CD8-positive, alpha-beta memory T cell (primary cell): ENCODE data around the gene NUP50. TPM values are rescaled to one million over a fixed set of nuclear protein-coding genes. Genes with fewer than 3 reads are reported as not detected.

Source experiments
- CTCF ChIA-PET: fragments of 350-600 bp; sonication (Branson Sonifier 250); formaldehyde crosslinking; loops from one replicate; lab custom pipeline; 2021; ENCODE audit warnings: antibody characterized with exemption; lab: Charles Lee
- POLR2A ChIA-PET: fragments of 350-600 bp; sonication (Branson Sonifier 250); formaldehyde crosslinking; loops from one replicate; lab custom pipeline; 2021; ENCODE audit warnings: antibody characterized with exemption; lab: Charles Lee
- DNase-seq, 5 donors: peaks; one replicate each; pipeline versions ENCODE4 v3.0.0 to v3.0.0-alpha.2; 2020 to 2022; ENCODE audit warnings: mixed read lengths in 1 of 5
- H3K27ac ChIP-seq: one replicate; pipeline ENCODE4 v1.7.0; 2013; ENCODE audit warnings: low read depth, mild to moderate bottlenecking, low read length, moderate library complexity
- H3K27me3 ChIP-seq: 2 replicates; pipeline ENCODE4 v1.7.0; 2013; ENCODE audit warnings: low read length, mild to moderate bottlenecking; ENCODE audit not compliant: insufficient read depth, poor library complexity, severe bottlenecking
- H3K36me3 ChIP-seq: 2 replicates; pipeline ENCODE4 v1.7.0; 2013; ENCODE audit warnings: mild to moderate bottlenecking, low read length, moderate library complexity; ENCODE audit not compliant: insufficient read depth
- H3K4me1 ChIP-seq: 2 replicates; pipeline ENCODE4 v1.7.0; 2013; ENCODE audit warnings: mild to moderate bottlenecking, low read length, moderate library complexity; ENCODE audit not compliant: insufficient read depth
- H3K4me3 ChIP-seq: 2 replicates; pipeline ENCODE4 v1.7.0; 2013; ENCODE audit warnings: mild to moderate bottlenecking, low read length
- H3K9me3 ChIP-seq: 2 replicates; pipeline ENCODE4 v1.7.0; 2013; ENCODE audit warnings: mild to moderate bottlenecking, low read length
- H3K27ac Mint-ChIP-seq, 8 donors: one replicate each; pipeline ENCODE4 v1.8.0; 2020 to 2021; ENCODE audit warnings: mixed read lengths in 8 of 8, mild to moderate bottlenecking in 6 of 8, inconsistent platforms in 3 of 8, moderate library complexity in 3 of 8
- H3K27me3 Mint-ChIP-seq, 2 donors: one replicate each; pipeline ENCODE4 v1.8.0; 2020 to 2021; ENCODE audit warnings: mixed read lengths in 2 of 2, mild to moderate bottlenecking in 1 of 2, moderate library complexity in 1 of 2
- H3K36me3 Mint-ChIP-seq, 3 donors: one replicate each; pipeline ENCODE4 v1.8.0; 2020 to 2021; ENCODE audit warnings: mixed read lengths in 3 of 3, inconsistent platforms in 1 of 3, mild to moderate bottlenecking in 1 of 3
- H3K4me1 Mint-ChIP-seq, 3 donors: one replicate each; pipeline ENCODE4 v1.8.0; 2020 to 2021; ENCODE audit warnings: mixed read lengths in 3 of 3, inconsistent platforms in 1 of 3, mild to moderate bottlenecking in 1 of 3
- H3K4me3 Mint-ChIP-seq, 7 donors: one replicate each; pipeline ENCODE4 v1.8.0; 2020 to 2021; ENCODE audit warnings: mixed read lengths in 7 of 7, mild to moderate bottlenecking in 6 of 7, moderate library complexity in 4 of 7, inconsistent platforms in 2 of 7
- H3K9me3 Mint-ChIP-seq, 5 donors: one replicate each; pipeline ENCODE4 v1.8.0; 2020 to 2022; ENCODE audit warnings: mixed read lengths in 5 of 5, mild to moderate bottlenecking in 3 of 5, moderate library complexity in 2 of 5, inconsistent platforms in 1 of 5
- polyA plus RNA-seq: library from polyadenylated mRNA; unstranded; fragments of 300-500 nt; fragmentation: Illumina TruSeq; gene quantifications from one replicate; pipeline ENCODE4 v1.2.3, GENCODE V29; 2021
- total RNA-seq, 2 experiments: library from RNA; stranded (reverse); gene quantifications; one replicate each; pipeline ENCODE4 v1.2.3, GENCODE V29; 2021

The NUP50 gene
- total and polyA plus RNA-seq, 3 experiments from 2014 or later: 63.4 to 172 (median 170) TPM

DNA sequence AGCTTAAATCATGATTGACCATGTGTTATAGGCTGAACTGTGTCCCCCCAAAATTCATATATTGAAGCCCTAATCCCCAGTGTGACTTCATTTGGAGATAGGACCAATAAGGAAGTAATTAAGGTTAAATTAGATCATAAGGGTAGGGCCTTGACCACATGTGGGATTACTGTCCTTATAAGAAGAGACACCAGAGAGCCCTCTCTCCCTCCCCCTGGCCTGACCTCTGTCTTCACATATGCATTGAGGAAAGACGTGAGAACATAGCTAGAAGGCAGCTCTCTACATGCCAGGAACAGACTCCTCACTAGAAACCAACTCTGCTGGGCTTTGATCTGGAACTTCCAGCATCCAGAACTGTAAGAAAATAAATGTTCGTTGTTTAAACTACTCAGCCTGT lies 13.6 kb upstream of the NUP50 start:
- Mint-ChIP-seq H3K9me3 (no peaks in the 10 kb centered on the region), H3K4me1 (peaks cover 2 to 12% (median 2%) of the 10 kb centered on the region in 3 donors), H3K27ac (peak overlapping the region in 2 of 8 donors; percentile 3 to 25), H3K27me3 (no peaks in the 10 kb centered on the region), H3K4me3 (no peak overlapping the region), H3K36me3 (peaks cover 0 to 39% (median 17%) of the 10 kb centered on the region in 3 donors)
- no peak for DNase-seq
- Histone ChIP-seq H3K27me3 (no peaks in the 10 kb centered on the region), H3K36me3 (no peaks in the 10 kb centered on the region), H3K4me1 (no peaks in the 10 kb centered on the region), H3K27ac (no peak overlapping the region), H3K4me3 (no peak overlapping the region), H3K9me3 (no peaks in the 10 kb centered on the region)
- ChIA-PET CTCF (no interaction called here), POLR2A (no interaction called here)

DNA sequence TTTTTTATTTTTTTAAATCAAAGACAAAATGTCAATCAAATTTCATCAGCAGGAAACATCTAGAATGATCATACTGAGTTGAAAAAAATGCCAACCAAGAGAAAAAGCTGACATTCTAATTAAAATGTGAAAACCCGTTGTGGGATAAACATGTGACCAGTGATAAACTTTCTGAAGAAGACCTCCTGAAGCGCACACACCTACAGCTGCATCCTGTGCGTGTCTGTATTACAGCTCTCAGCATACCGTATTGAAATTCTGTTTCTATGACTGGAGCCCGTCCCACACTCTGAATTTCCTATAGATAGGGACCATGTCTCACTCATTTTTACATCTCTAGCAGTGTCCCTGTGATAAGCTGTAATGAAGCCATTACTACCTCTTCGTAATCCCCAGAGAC lies 12.2 kb upstream of the NUP50 start:
- no peaks in the 10 kb centered on the region for H3K4me1 ChIP-seq
- Mint-ChIP-seq H3K27ac (no peak overlapping the region), H3K36me3 (peaks cover 0 to 49% (median 17%) of the 10 kb centered on the region in 3 donors), H3K9me3 (no peaks in the 10 kb centered on the region), H3K4me1 (peaks cover 2 to 11% (median 3%) of the 10 kb centered on the region in 3 donors), H3K27me3 (no peaks in the 10 kb centered on the region), H3K4me3 (no peak overlapping the region)
- POLR2A ChIA-PET: no interaction called here
- H3K27me3 ChIP-seq: no peaks in the 10 kb centered on the region
- no peak for DNase-seq
- H3K9me3 ChIP-seq: no peaks in the 10 kb centered on the region
- no peaks in the 10 kb centered on the region for H3K36me3 ChIP-seq
- H3K4me3 ChIP-seq: no peak overlapping the region
- CTCF ChIA-PET: no interaction called here
- H3K27ac ChIP-seq: no peak overlapping the region

DNA sequence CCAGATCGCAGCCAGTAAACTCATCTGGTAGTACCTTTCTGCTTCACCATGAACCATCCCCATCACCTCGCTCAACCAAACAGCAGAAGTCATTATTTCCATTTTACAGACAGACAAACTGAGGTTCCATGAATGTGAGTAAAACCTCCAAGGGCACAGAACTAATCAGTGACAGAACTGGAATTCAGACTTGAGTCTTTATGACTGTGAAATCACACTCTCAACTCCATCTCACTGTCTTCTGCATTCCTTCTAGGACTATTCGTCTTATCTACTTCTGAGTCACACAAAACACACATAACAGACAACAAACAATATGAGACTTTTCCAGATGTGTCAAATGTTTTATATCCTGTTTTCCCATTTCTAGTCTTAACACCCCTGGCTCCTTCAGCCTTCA lies 9.3 kb upstream of the NUP50 start:
- peaks cover 0 to 61% (median 15%) of the 10 kb centered on the region in 3 donors for H3K36me3 Mint-ChIP-seq
- H3K27me3 Mint-ChIP-seq: no peaks in the 10 kb centered on the region
- Histone ChIP-seq H3K4me3 (no peak overlapping the region), H3K36me3 (peaks cover 9% of the 10 kb centered on the region), H3K27me3 (no peaks in the 10 kb centered on the region), H3K27ac (no peak overlapping the region), H3K4me1 (no peaks in the 10 kb centered on the region), H3K9me3 (no peaks in the 10 kb centered on the region)
- peaks cover 4 to 25% (median 16%) of the 10 kb centered on the region in 3 donors for H3K4me1 Mint-ChIP-seq
- H3K9me3 Mint-ChIP-seq: no peaks in the 10 kb centered on the region
- no peak overlapping the region for H3K4me3 Mint-ChIP-seq
- H3K27ac Mint-ChIP-seq: no peak overlapping the region
- CTCF ChIA-PET: no interaction called here
- POLR2A ChIA-PET: no interaction called here
- DNase-seq: no peak

DNA sequence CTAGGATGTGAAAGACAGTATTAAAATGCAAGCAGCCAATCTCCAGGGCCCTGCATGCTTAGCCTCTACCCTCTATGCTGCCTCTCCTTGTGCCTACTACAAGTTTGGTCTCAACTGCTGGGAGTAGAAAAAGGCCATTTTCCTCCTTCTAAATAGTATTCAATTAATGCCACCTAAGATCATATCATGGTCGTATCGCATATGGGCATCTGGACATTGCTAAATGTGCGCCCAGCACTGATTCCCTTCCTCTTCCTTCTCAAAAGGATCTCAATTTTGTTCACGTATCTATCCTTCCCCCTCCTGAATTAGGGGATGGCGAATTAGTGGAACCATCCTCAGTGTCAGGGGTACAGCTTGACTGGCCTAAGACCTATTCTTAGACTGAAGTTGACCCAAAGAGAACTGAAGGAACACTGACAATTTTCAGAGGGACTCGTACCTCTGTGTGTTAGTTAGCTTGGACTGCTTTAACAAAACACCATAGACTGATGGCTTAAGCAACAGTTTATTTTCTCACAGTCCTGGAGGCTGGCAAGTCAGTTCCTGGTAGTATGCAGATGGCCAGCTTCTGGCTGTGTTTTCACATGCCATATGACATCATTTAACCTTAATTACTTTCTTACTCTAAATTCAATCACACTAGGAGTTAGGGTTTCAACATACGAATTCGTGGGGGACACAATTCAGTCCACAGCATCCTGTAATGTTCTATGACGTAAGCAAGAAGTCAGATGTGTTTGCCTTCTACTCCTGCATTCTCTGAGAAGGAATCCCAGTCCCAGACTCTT lies 8.5 kb upstream of the NUP50 start:
- Mint-ChIP-seq H3K36me3 (peaks cover 0 to 58% (median 15%) of the 10 kb centered on the region in 3 donors), H3K4me3 (no peak overlapping the region), H3K4me1 (peaks cover 8 to 34% (median 24%) of the 10 kb centered on the region in 3 donors), H3K27ac (no peak overlapping the region), H3K27me3 (no peaks in the 10 kb centered on the region), H3K9me3 (no peaks in the 10 kb centered on the region)
- no peak overlapping the region for H3K4me3 ChIP-seq
- ChIA-PET POLR2A (no interaction called here), CTCF (no interaction called here)
- no peak for DNase-seq
- H3K36me3 ChIP-seq: peaks cover 9% of the 10 kb centered on the region
- no peaks in the 10 kb centered on the region for H3K27me3 ChIP-seq
- H3K9me3 ChIP-seq: no peaks in the 10 kb centered on the region
- no peak overlapping the region for H3K27ac ChIP-seq
- H3K4me1 ChIP-seq: peaks cover 7% of the 10 kb centered on the region

DNA sequence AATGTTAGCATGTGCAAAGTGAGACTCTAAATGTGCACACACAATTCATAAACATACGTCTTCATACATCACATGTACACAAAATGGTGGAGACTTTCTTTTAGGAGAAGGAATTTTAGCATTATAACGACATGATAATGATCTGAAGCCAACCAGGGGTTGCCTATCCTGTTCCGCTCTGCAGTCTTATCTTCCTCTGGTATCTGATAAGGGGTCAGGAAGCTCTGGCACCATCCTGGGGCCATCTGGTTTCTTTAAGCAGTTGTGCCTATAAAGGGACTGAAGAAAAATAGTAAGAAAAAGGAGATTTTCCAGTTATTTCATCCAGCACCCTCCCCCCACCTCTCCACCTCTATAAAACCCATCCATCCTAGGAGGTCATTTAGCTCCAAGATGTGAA lies 5.8 kb upstream of the NUP50 start:
- CTCF ChIA-PET: no interaction called here
- no peaks in the 10 kb centered on the region for H3K27me3 Mint-ChIP-seq
- Histone ChIP-seq H3K27ac (no peak overlapping the region), H3K36me3 (peaks cover 9% of the 10 kb centered on the region), H3K9me3 (no peaks in the 10 kb centered on the region), H3K27me3 (no peaks in the 10 kb centered on the region), H3K4me1 (peaks cover 21% of the 10 kb centered on the region), H3K4me3 (no peak overlapping the region)
- no peak for DNase-seq
- POLR2A ChIA-PET: no interaction called here
- H3K36me3 Mint-ChIP-seq: peaks cover 0 to 40% (median 6%) of the 10 kb centered on the region in 3 donors
- H3K27ac Mint-ChIP-seq: no peak overlapping the region
- peaks cover 19 to 44% (median 44%) of the 10 kb centered on the region in 3 donors for H3K4me1 Mint-ChIP-seq
- H3K9me3 Mint-ChIP-seq: no peaks in the 10 kb centered on the region
- no peak overlapping the region for H3K4me3 Mint-ChIP-seq

DNA sequence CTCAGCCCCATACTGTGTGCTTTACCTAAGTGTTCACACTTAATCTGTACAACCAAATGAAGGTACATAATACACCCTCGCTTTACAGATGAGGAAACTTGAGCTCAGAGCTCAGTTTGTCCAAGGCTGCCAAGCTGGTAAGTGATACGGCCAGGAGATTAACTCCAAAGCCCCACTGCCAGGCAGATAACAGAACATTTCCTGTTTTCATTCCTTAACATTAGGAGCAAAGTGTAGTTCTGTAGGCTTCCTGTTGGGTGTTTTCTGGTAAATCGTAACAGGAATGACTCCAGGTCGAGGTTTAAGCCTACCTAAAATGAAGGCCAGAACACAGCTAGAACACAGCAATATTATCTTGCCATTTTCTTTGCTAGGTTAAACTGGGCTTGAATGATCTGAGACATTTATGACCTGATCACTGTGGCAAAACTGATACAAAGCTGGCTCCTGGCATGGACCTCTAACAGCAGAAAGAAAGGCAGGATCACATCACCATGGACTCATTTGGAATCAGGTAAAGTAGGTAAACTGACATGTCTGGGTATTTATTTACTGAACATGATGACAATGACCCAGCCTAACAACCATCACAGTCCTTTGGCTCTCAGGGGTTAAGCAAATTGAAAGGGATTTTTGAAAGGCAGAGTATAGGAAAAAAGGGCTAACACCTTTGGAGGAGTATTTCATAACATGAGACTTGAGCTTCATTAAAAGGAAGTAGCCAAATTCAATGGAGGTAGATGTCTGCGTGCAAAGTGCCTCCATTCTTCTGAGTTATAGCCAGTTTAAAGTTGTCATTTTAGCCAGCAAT lies 3.9 kb upstream of the NUP50 start:
- no peak for DNase-seq
- CTCF ChIA-PET: no interaction called here
- Histone ChIP-seq H3K36me3 (peaks cover 9% of the 10 kb centered on the region), H3K4me1 (peaks cover 27% of the 10 kb centered on the region), H3K9me3 (no peaks in the 10 kb centered on the region), H3K27ac (no peak overlapping the region), H3K4me3 (no peak overlapping the region), H3K27me3 (no peaks in the 10 kb centered on the region)
- H3K9me3 Mint-ChIP-seq: no peaks in the 10 kb centered on the region
- H3K36me3 Mint-ChIP-seq: peaks cover 0 to 39% (median 2%) of the 10 kb centered on the region in 3 donors
- peak overlapping the region in 1 of 7 donors; percentile 78 for H3K4me3 Mint-ChIP-seq
- peaks cover 25 to 52% (median 47%) of the 10 kb centered on the region in 3 donors for H3K4me1 Mint-ChIP-seq
- peak overlapping the region in 5 of 8 donors; percentile 17 to 86 (median 54) for H3K27ac Mint-ChIP-seq
- peaks cover 0 to 1% of the 10 kb centered on the region in 2 donors for H3K27me3 Mint-ChIP-seq
- POLR2A ChIA-PET: no interaction called here

DNA sequence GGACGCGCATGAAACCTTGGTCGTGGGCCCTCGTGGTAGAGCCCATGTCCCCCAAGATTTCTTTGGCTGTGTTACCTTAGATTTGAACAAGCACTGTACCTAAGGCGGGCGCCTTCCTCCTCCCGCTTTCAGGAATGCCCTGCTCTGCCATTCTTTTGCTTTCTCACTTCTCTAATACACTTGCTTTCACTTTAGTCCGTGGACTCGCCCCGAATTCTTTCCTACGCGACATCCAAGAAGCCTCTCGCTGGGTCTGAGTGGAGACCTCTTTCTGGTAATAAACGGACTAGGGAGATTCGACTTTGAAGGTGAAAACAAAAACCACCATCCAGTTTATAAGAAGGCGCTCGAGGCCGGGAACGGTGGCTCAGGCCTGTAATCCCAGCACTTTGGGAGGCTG lies 1.2 kb upstream of the NUP50 start:
- Mint-ChIP-seq H3K4me1 (peaks cover 42 to 72% (median 71%) of the 10 kb centered on the region in 3 donors), H3K4me3 (peak overlapping the region; percentile 90 to 99 (median 95)), H3K27ac (peak overlapping the region in 6 of 8 donors; percentile 32 to 96 (median 88)), H3K9me3 (no peaks in the 10 kb centered on the region), H3K36me3 (peaks cover 0 to 31% (median 4%) of the 10 kb centered on the region in 3 donors), H3K27me3 (peaks cover 0 to 1% of the 10 kb centered on the region in 2 donors)
- no peak for DNase-seq
- Histone ChIP-seq H3K4me1 (peaks cover 48% of the 10 kb centered on the region), H3K4me3 (peak overlapping the region; percentile 79), H3K9me3 (no peaks in the 10 kb centered on the region), H3K27me3 (no peaks in the 10 kb centered on the region), H3K36me3 (peaks cover 8% of the 10 kb centered on the region), H3K27ac (no peak overlapping the region)
- ChIA-PET CTCF (no interaction called here), POLR2A (interaction anchor here (2.9 kb wide), 1 partner anchor 11 kb away, joined by 12 read pairs; no protein-coding TSS in a partner anchor)
